Panc1 (cell line): ENCODE results near the gene LSM4. TPM values are rescaled to one million over a fixed set of nuclear protein-coding genes. Genes with fewer than 3 reads are reported as not detected.

Source experiments
- ATAC-seq: fragments of 200-7000 bp; cut with Tn5 transposase; 2 replicates; pipeline ENCODE4 v1.9.1; 2020; ENCODE audit warnings: mild to moderate bottlenecking, moderate library complexity
- BruUV-seq: library from RNA; stranded (reverse); fragments of 400-500 nt; replicated peaks from 2 replicates; lab custom pipeline; 2021; lab: Mats Ljungman, UMichigan
- CTCF ChIA-PET: fragments of 300-600 bp; sonication (Branson Sonifier 250); formaldehyde crosslinking; loops from one replicate; lab custom pipeline; 2022; ENCODE audit warnings: antibody characterized with exemption; lab: Charles Lee
- POLR2A ChIA-PET: fragments of 300-600 bp; sonication (Branson Sonifier 250); formaldehyde crosslinking; loops from one replicate; lab custom pipeline; 2022; ENCODE audit warnings: antibody characterized with exemption; lab: Charles Lee
- DNase-seq: peaks from one replicate; pipeline ENCODE4 v3.0.0-alpha.2; 2010; ENCODE audit warnings: low read depth, low spot score
- H3K27ac ChIP-seq: 2 replicates; pipeline ENCODE4 v1.5.1; 2011; ENCODE audit warnings: mild to moderate bottlenecking, low read length, inconsistent platforms
- H3K27me3 ChIP-seq: fragments of 200-500 bp; sonication (Bioruptor generic); 2 replicates; pipeline ENCODE4 v1.6.0; 2014; ENCODE audit warnings: low read length, inconsistent platforms; ENCODE audit not compliant: control insufficient read depth, insufficient read depth
- H3K36me3 ChIP-seq: fragments of 200-500 bp; sonication (Bioruptor generic); 2 replicates; pipeline ENCODE4 v1.5.1; 2014; ENCODE audit warnings: inconsistent platforms, mild to moderate bottlenecking, low read length, moderate library complexity; ENCODE audit not compliant: control insufficient read depth, insufficient read depth
- H3K4me1 ChIP-seq: 2 replicates; pipeline ENCODE4 v1.5.1; 2011; ENCODE audit warnings: inconsistent platforms, mild to moderate bottlenecking, low read length, moderate library complexity; ENCODE audit not compliant: control insufficient read depth, insufficient read depth
- H3K4me3 ChIP-seq, 2 experiments: 2 replicates each; pipeline ENCODE4 v1.5.1; 2011 to 2012; ENCODE audit warnings: low read depth in 2 of 2, low read length in 2 of 2, mild to moderate bottlenecking in 2 of 2, inconsistent platforms in 1 of 2, moderate library complexity in 1 of 2
- H3K9me3 ChIP-seq: fragments of 200-500 bp; sonication (Bioruptor generic); 2 replicates; pipeline ENCODE4 v1.5.1; 2014; ENCODE audit warnings: low read depth, mild to moderate bottlenecking, inconsistent platforms, low read length, moderate library complexity; ENCODE audit not compliant: control insufficient read depth, insufficient read depth
- CTCF ChIP-seq: fragments of 450-650 bp; IDR thresholded peaks from 2 replicates; pipeline ENCODE4 v1.5.1; 2017; ENCODE audit warnings: mild to moderate bottlenecking
- POLR2AphosphoS5 ChIP-seq: IDR thresholded peaks from 2 replicates; pipeline ENCODE4 v1.6.1; 2012; ENCODE audit warnings: mild to moderate bottlenecking, low read depth, low read length, moderate library complexity
- SIN3A ChIP-seq: IDR thresholded peaks from 2 replicates; pipeline ENCODE4 v1.6.1; 2012; ENCODE audit warnings: low read depth, mild to moderate bottlenecking, low read length, moderate library complexity, borderline replicate concordance; ENCODE audit not compliant: insufficient read depth
- TCF7L2 ChIP-seq: IDR thresholded peaks from 2 replicates; pipeline ENCODE4 v1.6.1; 2011; ENCODE audit warnings: mild to moderate bottlenecking, low read depth, low read length, inconsistent platforms
- in situ Hi-C: cut with HindIII; loops from 2 replicates; pipeline ENCODE4 v1.10.0; 2016; ENCODE audit warnings: low sequenced_read_pairs, low pct_unique_long_range_greater_than_20kb
- intact Hi-C: fragments of 100-400 bp; cut with micrococcal nuclease; formaldehyde crosslinking; loops from one replicate; pipeline ENCODE4 v1.10.0; 2022; ENCODE audit not compliant: unreplicated experiment
- total RNA-seq: library from RNA; stranded (reverse); gene quantifications from one replicate; pipeline ENCODE4 v1.2.1, GENCODE V29; 2021; ENCODE audit not compliant: unreplicated experiment
- TF ChIP-seq, protein P1 (sequence below), 2 experiments: IDR thresholded peaks; 2 replicates each; pipeline ENCODE4 v1.6.1; 2011 to 2012; ENCODE audit warnings: low read depth in 2 of 2, control low read depth in 1 of 2, low read length in 1 of 2, mild to moderate bottlenecking in 1 of 2, moderate library complexity in 1 of 2; ENCODE audit not compliant: insufficient read depth in 1 of 2

The LSM4 gene
- total RNA-seq, 1 experiment from 2014 or later, result 209 TPM

GRCh38 chr19:18264137-18264854, 58.6 kb downstream of the LSM4 start:
- no peak for ATAC-seq
- no peak for DNase-seq
- H3K27ac ChIP-seq, result no peak overlapping the region
- intact Hi-C loops, result no loop called here
- BruUV-seq, result no TSS peak
- no peaks in the 10 kb centered on the region for H3K4me1 ChIP-seq
- in situ Hi-C loops, result no loop called here
- ChIA-PET POLR2A (no interaction called here), CTCF (no interaction called here)
- H3K36me3 ChIP-seq, result no peaks in the 10 kb centered on the region
- H3K9me3 ChIP-seq, result no peaks in the 10 kb centered on the region
- no peak for TF ChIP-seq SIN3A
- TF ChIP-seq TCF7L2, result no peak
- TF ChIP-seq POLR2AphosphoS5, result no peak
- no peak for TF ChIP-seq CTCF
- TF ChIP-seq, protein P1, sequence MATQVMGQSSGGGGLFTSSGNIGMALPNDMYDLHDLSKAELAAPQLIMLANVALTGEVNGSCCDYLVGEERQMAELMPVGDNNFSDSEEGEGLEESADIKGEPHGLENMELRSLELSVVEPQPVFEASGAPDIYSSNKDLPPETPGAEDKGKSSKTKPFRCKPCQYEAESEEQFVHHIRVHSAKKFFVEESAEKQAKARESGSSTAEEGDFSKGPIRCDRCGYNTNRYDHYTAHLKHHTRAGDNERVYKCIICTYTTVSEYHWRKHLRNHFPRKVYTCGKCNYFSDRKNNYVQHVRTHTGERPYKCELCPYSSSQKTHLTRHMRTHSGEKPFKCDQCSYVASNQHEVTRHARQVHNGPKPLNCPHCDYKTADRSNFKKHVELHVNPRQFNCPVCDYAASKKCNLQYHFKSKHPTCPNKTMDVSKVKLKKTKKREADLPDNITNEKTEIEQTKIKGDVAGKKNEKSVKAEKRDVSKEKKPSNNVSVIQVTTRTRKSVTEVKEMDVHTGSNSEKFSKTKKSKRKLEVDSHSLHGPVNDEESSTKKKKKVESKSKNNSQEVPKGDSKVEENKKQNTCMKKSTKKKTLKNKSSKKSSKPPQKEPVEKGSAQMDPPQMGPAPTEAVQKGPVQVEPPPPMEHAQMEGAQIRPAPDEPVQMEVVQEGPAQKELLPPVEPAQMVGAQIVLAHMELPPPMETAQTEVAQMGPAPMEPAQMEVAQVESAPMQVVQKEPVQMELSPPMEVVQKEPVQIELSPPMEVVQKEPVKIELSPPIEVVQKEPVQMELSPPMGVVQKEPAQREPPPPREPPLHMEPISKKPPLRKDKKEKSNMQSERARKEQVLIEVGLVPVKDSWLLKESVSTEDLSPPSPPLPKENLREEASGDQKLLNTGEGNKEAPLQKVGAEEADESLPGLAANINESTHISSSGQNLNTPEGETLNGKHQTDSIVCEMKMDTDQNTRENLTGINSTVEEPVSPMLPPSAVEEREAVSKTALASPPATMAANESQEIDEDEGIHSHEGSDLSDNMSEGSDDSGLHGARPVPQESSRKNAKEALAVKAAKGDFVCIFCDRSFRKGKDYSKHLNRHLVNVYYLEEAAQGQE (IDR thresholded peaks at IDR 0.05; ENCODE audit: insufficient read depth in 1 of 2, low read depth in 2 of 2, low read length in 1 of 2), result no peak
- H3K27me3 ChIP-seq, result no peaks in the 10 kb centered on the region
- H3K4me3 ChIP-seq, result no peak overlapping the region

DNA sequence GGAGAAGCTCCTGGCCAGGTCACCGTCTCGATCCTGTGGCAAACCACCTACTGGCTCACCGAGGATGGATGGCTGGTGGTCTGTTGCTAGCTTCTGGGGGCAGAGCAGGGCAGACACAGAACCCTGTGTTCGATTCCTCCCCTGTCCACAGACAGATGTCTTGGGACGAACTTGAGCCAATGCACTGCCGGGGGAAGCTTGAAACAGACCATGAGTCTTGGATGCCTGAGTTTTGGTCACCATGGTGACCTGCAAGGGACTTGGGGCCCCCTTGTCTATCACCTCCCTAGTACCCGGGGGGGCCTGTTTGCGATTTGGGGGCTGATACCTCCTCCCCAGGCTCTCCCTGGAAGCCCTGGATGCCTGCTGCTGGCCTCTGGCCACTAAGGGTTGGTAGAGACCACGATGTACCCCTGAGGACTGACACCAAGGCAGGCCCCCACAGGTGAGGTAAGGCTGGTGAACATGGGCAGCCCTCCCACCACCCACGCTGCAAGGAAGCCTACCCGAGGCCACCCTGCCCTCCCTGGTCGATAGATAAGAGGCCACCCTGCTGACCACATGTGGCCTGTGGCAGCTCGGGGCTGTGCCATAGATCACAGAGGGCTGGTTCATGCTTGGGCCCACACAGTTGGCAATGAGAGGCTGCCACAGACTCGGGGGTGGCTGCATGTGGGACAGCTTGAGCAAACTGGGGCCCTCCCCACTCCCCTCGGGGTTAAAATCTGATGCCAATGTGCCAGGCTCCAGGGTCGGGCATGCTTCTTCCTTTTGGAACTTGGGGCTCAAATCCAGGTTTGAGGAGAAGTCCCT, 59.3 kb downstream of the LSM4 start:
- in situ Hi-C loops (no loop called here), intact Hi-C loops (no loop called here)
- no peak for TF ChIP-seq TCF7L2
- no peak for TF ChIP-seq CTCF
- TF ChIP-seq POLR2AphosphoS5, result no peak
- TF ChIP-seq, protein P1 (IDR thresholded peaks at IDR 0.05; ENCODE audit: insufficient read depth in 1 of 2, low read depth in 2 of 2, low read length in 1 of 2), result no peak
- TF ChIP-seq SIN3A, result no peak
- Histone ChIP-seq H3K4me1 (no peaks in the 10 kb centered on the region), H3K27me3 (no peaks in the 10 kb centered on the region), H3K4me3 (no peak overlapping the region), H3K27ac (no peak overlapping the region), H3K36me3 (no peaks in the 10 kb centered on the region), H3K9me3 (no peaks in the 10 kb centered on the region)
- ATAC-seq (no peak), DNase-seq (no peak)
- no TSS peak for BruUV-seq
- ChIA-PET CTCF (interaction anchor here (0.6 to 1.0 kb wide), 2 partner anchors 10 to 19 kb away, joined by 3 read pairs; no protein-coding TSS in a partner anchor), POLR2A (interaction anchor here (0.8 kb wide), 1 partner anchor 15 kb away, joined by 9 read pairs; no protein-coding TSS in a partner anchor)
